ENCODE measurements around the gene OGFOD3. TPM values are rescaled to one million over a fixed set of nuclear protein-coding genes. Genes with fewer than 3 reads are reported as not detected.

Gene OGFOD3
- total RNA-seq, 1 donor from 2014 or later = 20.7 TPM

DNA sequence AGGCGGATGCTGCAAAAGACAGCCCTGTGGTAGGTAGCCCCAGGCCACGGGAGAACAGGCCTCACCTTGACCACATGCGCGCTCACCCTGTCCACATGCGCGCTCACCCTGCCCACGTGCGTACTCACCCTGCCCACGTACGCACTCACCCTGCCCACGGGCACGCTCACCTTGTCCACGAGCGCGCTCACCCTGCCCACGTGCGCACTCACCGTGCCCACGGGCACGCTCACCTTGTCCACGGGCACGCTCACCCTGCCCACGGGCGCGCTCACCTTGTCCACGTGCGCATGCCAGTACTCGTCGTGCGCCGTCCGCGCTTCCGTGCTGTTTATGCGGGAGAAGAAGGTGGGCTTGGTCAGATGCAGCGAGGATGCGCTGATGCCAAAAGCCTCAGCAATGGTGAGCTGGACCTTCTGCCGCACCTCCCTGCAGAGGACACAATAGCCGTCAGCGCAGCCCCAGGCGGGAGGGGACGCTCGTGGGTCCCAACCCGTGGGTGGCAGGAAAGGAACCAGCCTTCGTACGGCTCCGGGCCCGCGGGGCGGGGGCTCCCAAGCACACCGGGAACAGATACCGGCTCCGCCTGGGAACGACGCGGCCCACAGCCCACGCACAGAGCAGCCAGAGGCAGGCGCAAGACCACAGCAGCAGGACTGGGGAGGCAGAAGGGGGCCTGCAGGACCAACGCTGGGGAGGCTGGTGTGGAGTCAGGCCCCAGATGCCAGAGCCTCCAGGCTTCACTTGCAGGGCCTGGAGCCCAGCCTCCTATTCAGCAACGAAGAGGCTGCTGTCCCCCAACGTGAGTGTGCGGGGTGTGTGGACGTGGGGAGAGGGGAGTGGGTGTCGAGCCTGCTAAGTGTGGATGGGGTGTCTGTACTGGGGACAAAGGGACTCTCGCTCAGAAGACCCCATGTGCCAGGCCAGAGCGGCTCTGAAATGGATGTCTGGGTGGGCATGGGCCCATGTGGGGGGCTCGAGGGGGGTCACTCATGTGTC lies 14.4 kb downstream of the OGFOD3 start:
- peak; percentile 49 for ATAC-seq

- no peak for ATAC-seq
Measured at GRCh38 chr17:82402865-82403264, 15.5 kb downstream of the OGFOD3 start.

DNA sequence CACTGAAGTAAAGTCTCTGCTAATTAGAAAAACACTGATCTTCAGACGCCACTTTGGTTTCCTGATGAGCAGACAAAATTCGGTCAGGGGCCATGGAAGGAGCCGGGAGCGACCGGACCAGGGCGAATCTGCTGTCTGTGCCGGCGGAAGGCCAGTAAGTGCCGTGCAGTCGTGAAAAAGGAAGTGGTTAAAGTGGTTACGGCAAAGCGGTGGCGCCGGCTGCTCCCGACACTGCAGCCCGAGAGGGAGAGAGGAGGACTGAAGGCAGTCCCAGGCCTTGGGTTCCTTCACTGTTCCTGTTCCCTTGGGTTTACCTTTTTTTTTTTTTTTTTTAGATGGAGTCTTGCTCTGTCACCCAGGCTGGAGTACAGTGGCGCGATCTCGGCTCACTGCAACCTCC lies 17.6 kb downstream of the OGFOD3 start:
- no peak for ATAC-seq

DNA sequence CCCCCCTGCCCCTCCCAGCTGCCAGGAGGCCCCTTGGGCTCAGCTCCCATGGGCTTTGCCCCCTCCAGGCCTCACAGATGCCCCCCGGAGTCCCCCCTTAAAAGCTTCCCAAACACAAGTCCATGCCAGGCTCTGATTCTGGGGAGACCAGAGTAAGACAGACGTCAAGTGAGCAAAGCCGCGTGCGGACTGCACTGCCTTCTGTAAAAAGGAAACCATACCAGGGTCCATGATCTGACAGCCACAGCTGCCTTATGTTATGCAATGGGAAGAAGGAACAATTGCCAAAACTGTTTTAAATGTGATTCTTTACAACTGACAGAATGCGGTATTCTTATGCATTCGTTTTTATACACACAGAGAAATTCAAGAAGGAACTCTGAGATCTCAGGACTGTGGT lies 18.2 kb downstream of the OGFOD3 start:
- ATAC-seq = no peak

DNA sequence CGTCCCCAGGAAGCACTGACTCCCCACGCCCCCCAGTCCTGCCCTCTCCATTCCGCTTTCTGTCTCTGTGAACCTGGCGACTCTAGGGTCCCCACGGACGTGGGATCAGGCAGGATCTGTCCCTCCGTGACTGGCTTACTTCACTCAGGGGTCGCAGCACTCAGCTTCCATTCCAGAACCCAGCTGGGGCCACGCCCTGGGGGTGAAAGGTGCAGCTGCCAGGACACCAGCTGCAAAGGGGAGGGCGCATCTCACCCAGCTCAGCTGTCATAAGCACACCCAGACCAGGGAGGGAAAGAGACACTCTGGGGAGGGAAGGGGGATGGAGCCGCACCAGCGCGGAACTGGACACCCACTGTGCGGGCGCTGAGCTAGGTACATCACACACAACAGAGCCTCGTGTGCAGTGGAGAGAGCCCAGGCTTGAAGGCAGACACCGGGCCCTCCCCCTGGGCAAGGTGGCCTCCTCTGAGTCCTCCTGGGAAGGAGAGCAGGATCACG lies 18.7 kb downstream of the OGFOD3 start:
- peak; percentile 19 for ATAC-seq

- no peak for ATAC-seq
Measured at GRCh38 chr17:82399041-82399441, 19.3 kb downstream of the OGFOD3 start.

GRCh38 chr17:82397449-82398335 lies 20.7 kb downstream of the OGFOD3 start:
- ATAC-seq = peak; percentile 26

DNA sequence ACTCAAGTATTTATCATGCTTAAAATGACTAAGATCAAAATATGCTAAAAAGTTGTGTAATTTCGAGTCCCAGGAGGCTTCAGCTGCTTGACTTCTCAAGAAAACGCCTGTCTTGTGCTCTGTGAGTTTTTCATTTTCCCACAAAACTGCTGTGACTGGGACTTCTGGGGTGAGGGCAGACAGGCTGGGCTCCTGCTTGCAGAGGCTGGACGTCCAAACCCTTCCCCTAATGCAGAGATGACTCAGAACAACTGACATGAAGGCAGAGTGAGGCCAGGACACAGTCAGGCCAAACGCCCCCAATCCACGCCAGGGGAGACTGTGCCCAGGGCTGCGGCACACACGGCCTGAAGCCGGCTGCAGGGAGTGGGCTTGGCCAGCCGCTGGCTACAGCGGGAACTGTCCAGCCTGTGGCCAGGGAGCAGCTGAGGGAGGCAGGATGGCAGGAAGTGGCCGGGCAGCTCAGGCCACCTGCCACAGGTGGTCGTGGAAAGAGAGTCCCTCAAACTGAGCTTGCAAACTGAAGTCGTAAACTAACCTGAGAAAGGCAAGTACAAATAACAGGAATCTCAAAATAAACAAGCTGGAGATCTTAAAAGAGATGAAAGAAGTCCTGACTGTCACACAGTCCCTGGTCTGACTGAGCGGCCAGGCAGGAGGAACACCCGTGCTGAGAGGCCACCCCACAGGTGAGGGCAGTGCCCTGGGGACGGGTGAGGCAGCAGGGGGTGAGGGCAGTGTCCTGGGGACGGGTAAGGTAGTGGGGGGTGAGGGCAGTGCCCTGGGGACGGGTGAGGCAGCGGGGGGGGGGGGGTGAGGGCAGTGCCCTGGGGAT lies 21.6 kb downstream of the OGFOD3 start:
- ATAC-seq = no peak

DNA sequence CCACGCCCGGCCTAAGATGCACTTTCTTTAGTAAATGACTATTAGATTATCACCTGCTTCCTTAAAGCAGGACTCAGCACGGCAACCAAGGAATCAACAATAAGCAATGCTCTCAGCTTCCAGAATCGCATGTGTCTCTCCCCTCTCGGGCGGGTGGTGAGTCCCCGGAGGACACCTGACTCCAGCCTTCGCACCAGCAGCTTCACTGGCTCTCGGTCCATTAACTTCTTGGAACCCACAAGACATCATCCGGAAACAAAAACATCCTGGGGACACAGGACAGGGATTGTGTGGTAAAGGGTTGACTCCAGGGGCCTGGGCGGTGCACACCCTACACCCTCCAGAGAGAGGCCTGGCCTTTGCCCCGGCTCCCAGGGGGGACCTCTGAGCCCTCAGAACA lies 24.1 kb downstream of the OGFOD3 start:
- no peak for ATAC-seq

DNA sequence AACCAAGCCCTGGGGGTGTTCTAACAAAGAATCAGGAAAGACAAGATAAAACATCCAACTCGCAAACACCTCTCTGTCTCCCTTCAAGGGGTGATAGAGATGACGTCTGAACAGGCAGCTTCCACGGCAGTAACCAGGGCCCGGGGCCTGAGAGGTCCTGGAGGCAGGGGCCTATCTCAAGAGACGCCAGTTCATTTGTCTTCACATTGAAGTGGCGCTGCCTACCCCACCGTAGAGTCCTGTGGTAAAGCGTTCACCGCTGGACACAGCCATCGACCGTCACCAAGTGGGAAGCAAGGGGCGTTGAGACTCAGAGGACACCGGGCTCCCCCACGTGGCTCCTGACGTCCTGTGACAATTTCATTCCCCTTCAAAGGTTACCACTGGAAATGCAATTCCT lies 25.4 kb downstream of the OGFOD3 start:
- no peak for ATAC-seq

- ATAC-seq = no peak
Measured at GRCh38 chr17:82392209-82392920, 26.0 kb downstream of the OGFOD3 start.

DNA sequence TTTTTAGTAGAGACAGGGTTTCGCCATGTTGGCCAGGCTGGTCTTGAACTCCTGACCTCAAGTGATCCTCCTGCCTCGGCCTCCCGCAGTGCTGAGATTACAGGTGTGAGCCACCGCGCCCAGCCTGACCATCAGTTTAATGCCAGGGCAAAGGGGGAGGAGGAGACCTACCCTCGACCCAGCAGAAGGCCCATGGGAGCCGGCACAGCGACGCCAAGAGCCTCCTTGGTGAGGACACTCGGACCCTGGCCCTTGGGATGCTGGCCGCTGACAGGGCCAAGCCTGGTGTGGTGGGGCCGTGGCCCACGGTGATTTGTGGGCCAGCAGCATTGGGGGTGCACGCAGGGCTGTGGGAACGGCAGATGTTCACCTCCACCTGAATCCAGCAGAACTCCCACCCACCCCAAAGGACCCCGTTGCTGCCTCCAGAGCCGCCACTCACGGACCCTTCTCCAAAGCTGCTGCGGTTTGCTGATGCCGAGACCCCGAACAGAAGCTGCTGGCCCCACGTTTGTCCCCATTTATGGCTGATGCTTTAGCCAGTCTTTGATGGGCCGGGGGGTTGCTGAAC lies 26.8 kb downstream of the OGFOD3 start:
- no peak for ATAC-seq

DNA sequence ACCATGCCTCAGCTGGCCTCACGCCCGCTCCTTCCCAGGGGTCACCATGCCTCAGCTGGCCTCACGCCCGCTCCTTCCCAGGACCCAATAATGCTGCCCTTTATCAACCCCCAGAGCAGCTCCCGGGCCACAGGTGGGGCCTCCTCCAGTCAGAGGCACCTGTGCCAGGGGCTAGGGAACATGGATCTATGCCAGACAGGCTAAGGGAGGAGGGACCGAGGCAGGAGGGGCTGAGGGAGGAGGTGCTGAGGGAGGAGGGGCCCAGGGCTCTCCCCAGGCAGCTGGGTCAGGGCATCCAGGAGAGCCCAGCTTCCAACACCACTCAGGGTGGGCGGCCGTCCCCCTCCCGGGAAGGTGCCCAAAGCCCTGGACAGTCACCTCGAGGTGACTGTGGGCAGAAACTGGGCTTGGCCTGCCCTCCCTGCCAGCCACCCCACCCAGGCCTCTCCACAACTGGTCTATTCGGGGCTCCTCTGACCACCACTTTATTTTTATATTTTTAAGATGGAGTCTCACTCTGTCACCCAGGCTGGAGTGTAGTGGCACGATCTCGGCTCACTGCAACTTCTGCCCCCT lies 27.4 kb downstream of the OGFOD3 start:
- no peak for ATAC-seq

- ATAC-seq = peak; percentile 10
Measured at GRCh38 chr17:82390015-82390859, 28.1 kb downstream of the OGFOD3 start.

DNA sequence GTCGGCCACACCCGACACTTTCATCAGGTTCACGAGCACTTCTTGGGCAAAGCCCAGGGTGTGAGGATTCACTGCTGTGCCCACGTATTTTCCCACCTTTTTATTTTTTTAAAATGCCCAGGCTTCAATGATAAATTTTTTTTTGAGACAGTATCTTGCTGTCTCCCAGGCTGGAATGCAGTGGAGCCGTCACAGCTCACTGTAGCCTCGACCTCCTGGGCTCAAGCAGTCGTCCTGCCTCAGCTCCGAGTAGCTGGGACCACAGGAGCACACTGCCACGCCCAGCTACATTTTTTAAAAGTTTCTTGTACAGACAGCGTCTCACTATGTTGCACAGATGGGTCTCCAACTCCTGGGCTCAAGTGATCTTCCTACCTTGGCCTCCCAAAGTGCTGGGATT lies 29.0 kb downstream of the OGFOD3 start:
- no peak for ATAC-seq

GRCh38 chr17:82388922-82389283 lies 29.5 kb downstream of the OGFOD3 start:
- no peak for ATAC-seq

GRCh38 chr17:82388223-82388921 lies 30.0 kb downstream of the OGFOD3 start:
- ATAC-seq = peak; percentile 11

GRCh38 chr17:82387705-82388106 lies 30.7 kb downstream of the OGFOD3 start:
- no peak for ATAC-seq

Data from esophagus mucosa (tissue), 1 donor.